A673 (cell line): ENCODE measurements around the gene ARPIN.
A peak's percentile ranks its signal among the peaks of the same experiment; 100 is the strongest.

Experiments
- CTCF ChIP-seq: fragments of 300-800, 200-600 bp; sonication (generic); conservative IDR thresholded peaks from 2 replicates; pipeline ENCODE4 v1.5.1; 2017; ENCODE audit warnings: low read depth, mild to moderate bottlenecking, antibody characterized with exemption, low read length, moderate library complexity, mixed read lengths
- EZH2 ChIP-seq: fragments of 200-600 bp; sonication (generic); IDR thresholded peaks from 2 replicates; pipeline ENCODE4 v1.6.1; 2017; ENCODE audit warnings: borderline replicate concordance, low read depth, mild to moderate bottlenecking, mixed read lengths, antibody characterized with exemption, low read length; ENCODE audit not compliant: poor library complexity, severe bottlenecking

- no peak for TF ChIP-seq EZH2
- peak; percentile 46; the same call in 1 of the 2 replicates for TF ChIP-seq CTCF
Observed at GRCh38 chr15:89888214-89888804, 24.4 kb downstream of the ARPIN start.
